Ovary (tissue), 3 donors: Measurements from ENCODE around the gene BOK.

Experiments
- EP300 ChIP-seq: sonication (generic); formaldehyde crosslinking; IDR thresholded peaks from one replicate; pipeline ENCODE4 v1.6.1; 2017; ENCODE audit warnings: antibody characterized with exemption
- POLR2A ChIP-seq: fragments of 450-650 bp; IDR thresholded peaks from one replicate; pipeline ENCODE4 v1.6.1; 2017; ENCODE audit warnings: antibody characterized with exemption, mild to moderate bottlenecking, moderate library complexity
- TF ChIP-seq, protein P1 (sequence below), 3 donors: fragments of 450-650 bp in 2 of 3; fragments of 200-600 bp in 1 of 3; IDR thresholded peaks; one replicate each; pipeline versions ENCODE4 v1.5.1 to v1.8.0; 2016 to 2022; ENCODE audit warnings: antibody characterized with exemption in 3 of 3, mild to moderate bottlenecking in 1 of 3
- donor health status: DM: no; HTN: no; CAD: no.

GRCh38 chr2:241597561-241597960 is 39.0 kb downstream of the BOK start:
- TF ChIP-seq, protein P1, sequence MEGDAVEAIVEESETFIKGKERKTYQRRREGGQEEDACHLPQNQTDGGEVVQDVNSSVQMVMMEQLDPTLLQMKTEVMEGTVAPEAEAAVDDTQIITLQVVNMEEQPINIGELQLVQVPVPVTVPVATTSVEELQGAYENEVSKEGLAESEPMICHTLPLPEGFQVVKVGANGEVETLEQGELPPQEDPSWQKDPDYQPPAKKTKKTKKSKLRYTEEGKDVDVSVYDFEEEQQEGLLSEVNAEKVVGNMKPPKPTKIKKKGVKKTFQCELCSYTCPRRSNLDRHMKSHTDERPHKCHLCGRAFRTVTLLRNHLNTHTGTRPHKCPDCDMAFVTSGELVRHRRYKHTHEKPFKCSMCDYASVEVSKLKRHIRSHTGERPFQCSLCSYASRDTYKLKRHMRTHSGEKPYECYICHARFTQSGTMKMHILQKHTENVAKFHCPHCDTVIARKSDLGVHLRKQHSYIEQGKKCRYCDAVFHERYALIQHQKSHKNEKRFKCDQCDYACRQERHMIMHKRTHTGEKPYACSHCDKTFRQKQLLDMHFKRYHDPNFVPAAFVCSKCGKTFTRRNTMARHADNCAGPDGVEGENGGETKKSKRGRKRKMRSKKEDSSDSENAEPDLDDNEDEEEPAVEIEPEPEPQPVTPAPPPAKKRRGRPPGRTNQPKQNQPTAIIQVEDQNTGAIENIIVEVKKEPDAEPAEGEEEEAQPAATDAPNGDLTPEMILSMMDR (IDR thresholded peaks at IDR 0.05), result no peak
- TF ChIP-seq EP300 (no peak), POLR2A (no peak)
